Kidney (tissue), 22 donors: ENCODE results near the gene RGS4. TPM values are rescaled to one million over a fixed set of nuclear protein-coding genes. Genes with fewer than 3 reads are reported as not detected.
A peak's percentile ranks its signal among the peaks of the same experiment; 100 is the strongest.

Source experiments
- DNase-seq, 5 donors: peaks; one replicate each; pipeline ENCODE4 v3.0.0-alpha.2; 2013 to 2020
- FAIRE-seq: peaks from 2 replicates; lab custom pipeline; 2012; peaks lifted over from hg19 to GRCh38; lab: Jason Lieb, UNC
- H3K27ac ChIP-seq, 2 donors: one replicate each; pipeline ENCODE4 v1.7.0; 2013; ENCODE audit warnings: low read depth in 2 of 2, low read length in 2 of 2, inconsistent platforms in 1 of 2
- H3K27me3 ChIP-seq: one replicate; pipeline ENCODE4 v1.7.1; 2013; ENCODE audit warnings: low read length, inconsistent platforms; ENCODE audit not compliant: control insufficient read depth, insufficient read depth
- H3K36me3 ChIP-seq, 3 donors: one replicate each; pipeline versions ENCODE4 v1.7.0 to v1.7.1; 2013; ENCODE audit warnings: low read length in 3 of 3, control low read depth in 1 of 3, inconsistent platforms in 1 of 3; ENCODE audit not compliant: insufficient read depth in 3 of 3, control insufficient read depth in 2 of 3
- H3K4me1 ChIP-seq, 3 donors: one replicate each; pipeline versions ENCODE4 v1.7.0 to v1.7.1; 2013; ENCODE audit warnings: low read length in 3 of 3, inconsistent platforms in 1 of 3, low read depth in 1 of 3; ENCODE audit not compliant: control insufficient read depth in 2 of 3, insufficient read depth in 2 of 3
- H3K4me3 ChIP-seq, 3 donors: one replicate each; pipeline versions ENCODE4 v1.7.0 to v1.8.1; 2013; ENCODE audit warnings: low read length in 3 of 3, control low read depth in 1 of 3, inconsistent platforms in 1 of 3
- H3K9ac ChIP-seq, 3 donors: one replicate each; pipeline versions ENCODE4 v1.7.0 to v1.7.1; 2013; ENCODE audit warnings: low read length in 3 of 3, control low read depth in 1 of 3, inconsistent platforms in 1 of 3
- H3K9me3 ChIP-seq, 3 donors: one replicate each; pipeline versions ENCODE4 v1.7.0 to v1.7.1; 2013; ENCODE audit warnings: low read length in 3 of 3, control low read depth in 1 of 3, inconsistent platforms in 1 of 3; ENCODE audit not compliant: control insufficient read depth in 2 of 3, insufficient read depth in 1 of 3
- CTCF ChIP-seq: IDR thresholded peaks from 3 replicates; pipeline ENCODE4 v1.5.1; 2012; ENCODE audit warnings: mild to moderate bottlenecking, moderate library complexity, borderline replicate concordance; ENCODE audit not compliant: insufficient read depth; ENCODE audit errors: extremely low read depth
- intact Hi-C: fragments of 100-400 bp; cut with DNase I; formaldehyde crosslinking; loops from one replicate; pipeline ENCODE4 v1.11.1; 2022
- long read RNA-seq, 10 donors: library from polyadenylated mRNA in 1 of 10; unstranded in 1 of 10; transcript quantifications; one replicate each; pipeline ENCODE4 v2.0.0 and lab custom pipeline, GENCODE V29; 2021 to 2026
- polyA plus RNA-seq: library from polyadenylated mRNA; stranded (reverse); fragments of 350-450 nt; fragmentation: Illumina TruSeq; extraction: RNeasy Lipid Tissue Mini Kit (QIAGEN cat#74804); gene quantifications from one replicate; pipeline ENCODE4 v1.2.3, GENCODE V29; 2014; ENCODE audit warnings: low read depth, low replicate concordance; ENCODE audit not compliant: insufficient read depth
- total RNA-seq: library from RNA; stranded (reverse); fragmentation: NEBNext Ultra II Directional; extraction: Animal tissue kit (Norgen Biotek cat#: 25700); gene quantifications from one replicate; pipeline ENCODE4 v1.2.1, GENCODE V29; 2021
- donor health status: control.
- donor health status: control.
- donor health status: control.
- donor health status: control.
- donor health status: control.
- donor health status: DM: yes; HTN: yes; CAD: no.
- donor health status: Normal renal cell carcinoma (clear cell type).

RGS4 gene
- total RNA-seq (3.1 TPM), polyA plus RNA-seq (2.0 TPM)
- long read RNA-seq, donor 1, partial matches to known transcripts = 0 of 2 reads
- long read RNA-seq, donor 1, other reads (novel, unspliced or antisense) = 0 of 2 reads
- long read RNA-seq, donor 2 = 0 reads
- long read RNA-seq, donor 3, partial matches to known transcripts = 0 of 1 reads
- long read RNA-seq, donor 3, other reads (novel, unspliced or antisense) = 0 of 1 reads
- long read RNA-seq, donor 4, partial matches to known transcripts = 0 of 1 reads
- long read RNA-seq, donor 4, other reads (novel, unspliced or antisense) = 0 of 1 reads
- long read RNA-seq, donor 5 = 0 reads
- long read RNA-seq, donor 6, partial matches to known transcripts = 0 of 3 reads
- long read RNA-seq, donor 6, other reads (novel, unspliced or antisense) = 0 of 3 reads
- long read RNA-seq, donor 7 = 0 reads
- long read RNA-seq, donor 8 = 0 reads
- long read RNA-seq, donor 9 = 0 reads
- long read RNA-seq, donor 10, partial matches to known transcripts = 0 of 1 reads
- long read RNA-seq, donor 10, other reads (novel, unspliced or antisense) = 0 of 1 reads

- Histone ChIP-seq H3K9ac (peak within 1 kb of the TSS in 1 of 3 donors; percentile 18), H3K36me3 (no peaks in the 10 kb centered on the region), H3K9me3 (no peaks in the 10 kb centered on the region), H3K27me3 (no peaks in the 10 kb centered on the region), H3K27ac (no peak within 1 kb of the TSS), H3K4me3 (peak within 1 kb of the TSS; percentile 27 to 47 (median 44)), H3K4me1 (peaks cover 0 to 7% (median 0%) of the 10 kb centered on the region in 3 donors)
- FAIRE-seq = no peak
- intact Hi-C loops = no loop called here
- peak; percentile 13 for TF ChIP-seq CTCF
- DNase-seq = peak; percentile 67 to 93 (median 89)
These were observed at the start of gene RGS4 for GRCh38 chr1:163069142-163069541. Gene RGS4, plus strand, starts transcription at chr1:163069361. Its CDS starts 124 bp downstream, at chr1:163069485.

GRCh38 chr1:163022129-163022528 is 47.0 kb upstream of the RGS4 start:
- no peaks in the 10 kb centered on the region for H3K27me3 ChIP-seq
- H3K9ac ChIP-seq = no peak overlapping the region
- no peaks in the 10 kb centered on the region for H3K36me3 ChIP-seq
- H3K27ac ChIP-seq = no peak overlapping the region
- intact Hi-C loops = no loop called here
- H3K9me3 ChIP-seq = peaks cover 0 to 9% (median 0%) of the 10 kb centered on the region in 3 donors
- FAIRE-seq (no peak), DNase-seq (no peak)
- no peaks in the 10 kb centered on the region for H3K4me1 ChIP-seq
- TF ChIP-seq CTCF = no peak
- H3K4me3 ChIP-seq = no peak overlapping the region

GRCh38 chr1:163027610-163028009 is 41.6 kb upstream of the RGS4 start:
- intact Hi-C loops = no loop called here
- no peak for TF ChIP-seq CTCF
- no peaks in the 10 kb centered on the region for H3K36me3 ChIP-seq
- no peak overlapping the region for H3K4me3 ChIP-seq
- DNase-seq (no peak), FAIRE-seq (no peak)
- no peaks in the 10 kb centered on the region for H3K27me3 ChIP-seq
- H3K4me1 ChIP-seq = no peaks in the 10 kb centered on the region
- H3K27ac ChIP-seq = no peak overlapping the region
- no peak overlapping the region for H3K9ac ChIP-seq
- H3K9me3 ChIP-seq = peaks cover 0 to 4% (median 0%) of the 10 kb centered on the region in 3 donors
